Astrocyte (in vitro differentiated cells and primary cell): ENCODE data around the gene TENM4. TPM values are rescaled to one million over a fixed set of nuclear protein-coding genes. Genes with fewer than 3 reads are reported as not detected.
A peak's percentile ranks its signal among the peaks of the same experiment; 100 is the strongest.

Source experiments
- DNase-seq: peaks from one replicate; pipeline ENCODE4 v3.0.0-alpha.2; 2010; ENCODE audit warnings: low read depth
- FAIRE-seq: peaks from 2 replicates; lab custom pipeline; 2011; peaks lifted over from hg19 to GRCh38; lab: Jason Lieb, UNC
- H2AFZ ChIP-seq: 2 replicates; pipeline ENCODE4 v1.6.0; 2012; ENCODE audit warnings: low read depth, low read length, inconsistent platforms
- H3K27ac ChIP-seq: 2 replicates; pipeline ENCODE4 v1.5.1; 2011; ENCODE audit warnings: low read depth, low read length, inconsistent platforms
- H3K27me3 ChIP-seq: 2 replicates; pipeline ENCODE4 v1.6.0; 2011; ENCODE audit warnings: low read length, inconsistent platforms; ENCODE audit not compliant: insufficient read depth
- H3K36me3 ChIP-seq: 2 replicates; pipeline ENCODE4 v1.5.1; 2011; ENCODE audit warnings: low read length, inconsistent platforms; ENCODE audit not compliant: insufficient read depth
- H3K4me1 ChIP-seq: 2 replicates; pipeline ENCODE4 v1.5.1; 2011; ENCODE audit warnings: low read length, inconsistent platforms; ENCODE audit not compliant: insufficient read depth
- H3K4me2 ChIP-seq: 2 replicates; pipeline ENCODE4 v1.6.0; 2012; ENCODE audit warnings: low read length, inconsistent platforms
- H3K4me3 ChIP-seq: 2 replicates; pipeline ENCODE4 v1.5.1; 2011; ENCODE audit warnings: low read depth, mild to moderate bottlenecking, low read length, inconsistent platforms; ENCODE audit not compliant: insufficient read depth
- H3K79me2 ChIP-seq: 2 replicates; pipeline ENCODE4 v1.6.0; 2012; ENCODE audit warnings: mild to moderate bottlenecking, low read length, inconsistent platforms; ENCODE audit not compliant: insufficient read depth
- H3K9ac ChIP-seq: 2 replicates; pipeline ENCODE4 v1.6.0; 2012; ENCODE audit warnings: mild to moderate bottlenecking, low read length, inconsistent platforms
- H3K9me3 ChIP-seq: 2 replicates; pipeline ENCODE4 v1.5.1; 2012; ENCODE audit warnings: low read depth, mild to moderate bottlenecking, low read length, inconsistent platforms; ENCODE audit not compliant: insufficient read depth
- H4K20me1 ChIP-seq: 2 replicates; pipeline ENCODE4 v1.6.0; 2012; ENCODE audit warnings: low read length, inconsistent platforms; ENCODE audit not compliant: insufficient read depth
- H3K27ac Mint-ChIP-seq: one replicate; pipeline ENCODE4 v1.8.0; 2021; ENCODE audit warnings: mild to moderate bottlenecking, mixed read lengths; ENCODE audit not compliant: unreplicated experiment
- H3K27me3 Mint-ChIP-seq: one replicate; pipeline ENCODE4 v1.8.0; 2021; ENCODE audit warnings: low read depth, mixed read lengths; ENCODE audit not compliant: unreplicated experiment
- H3K36me3 Mint-ChIP-seq: one replicate; pipeline ENCODE4 v1.8.0; 2021; ENCODE audit warnings: low read depth, mixed read lengths; ENCODE audit not compliant: unreplicated experiment
- H3K4me1 Mint-ChIP-seq: one replicate; pipeline ENCODE4 v1.8.0; 2021; ENCODE audit warnings: low read depth, mixed read lengths; ENCODE audit not compliant: unreplicated experiment
- H3K4me3 Mint-ChIP-seq: one replicate; pipeline ENCODE4 v1.8.0; 2021; ENCODE audit warnings: mild to moderate bottlenecking, moderate library complexity, mixed read lengths; ENCODE audit not compliant: unreplicated experiment
- H3K9me3 Mint-ChIP-seq: one replicate; pipeline ENCODE4 v1.8.0; 2021; ENCODE audit warnings: mild to moderate bottlenecking, mixed read lengths; ENCODE audit not compliant: unreplicated experiment
- CTCF ChIP-seq: IDR thresholded peaks from 2 replicates; pipeline ENCODE4 v1.5.1; 2011; ENCODE audit warnings: low read depth, mild to moderate bottlenecking, inconsistent platforms, low read length, moderate library complexity; ENCODE audit not compliant: insufficient read depth
- EZH2 ChIP-seq: IDR thresholded peaks from 2 replicates; pipeline ENCODE4 v1.6.1; 2012; ENCODE audit warnings: mild to moderate bottlenecking, low read length, inconsistent platforms; ENCODE audit not compliant: insufficient read depth
- total RNA-seq: library from RNA; stranded (reverse); gene quantifications from 2 replicates; pipeline ENCODE4 v1.2.1, GENCODE V29; 2021

The TENM4 gene
- total RNA-seq, 1 donor from 2014 or later, result 7.5 TPM

GRCh38 chr11:79249295-79249993, 191.4 kb downstream of the TENM4 start:
- Histone ChIP-seq H3K9me3 (no peaks in the 10 kb centered on the region), H3K27me3 (no peaks in the 10 kb centered on the region), H3K4me2 (no peak overlapping the region), H3K4me3 (no peak overlapping the region), H3K79me2 (no peaks in the 10 kb centered on the region), H3K9ac (no peak overlapping the region), H3K36me3 (no peaks in the 10 kb centered on the region), H3K4me1 (peaks cover 14% of the 10 kb centered on the region), H2AFZ (no peak overlapping the region), H3K27ac (no peak overlapping the region), H4K20me1 (no peaks in the 10 kb centered on the region)
- Mint-ChIP-seq H3K4me3 (no peak overlapping the region), H3K27ac (no peak overlapping the region), H3K36me3 (no peaks in the 10 kb centered on the region), H3K27me3 (no peaks in the 10 kb centered on the region), H3K4me1 (peaks cover 7% of the 10 kb centered on the region), H3K9me3 (no peaks in the 10 kb centered on the region)
- TF ChIP-seq CTCF (no peak), EZH2 (no peak)
- FAIRE-seq (no peak), DNase-seq (peak; percentile 57)

DNA sequence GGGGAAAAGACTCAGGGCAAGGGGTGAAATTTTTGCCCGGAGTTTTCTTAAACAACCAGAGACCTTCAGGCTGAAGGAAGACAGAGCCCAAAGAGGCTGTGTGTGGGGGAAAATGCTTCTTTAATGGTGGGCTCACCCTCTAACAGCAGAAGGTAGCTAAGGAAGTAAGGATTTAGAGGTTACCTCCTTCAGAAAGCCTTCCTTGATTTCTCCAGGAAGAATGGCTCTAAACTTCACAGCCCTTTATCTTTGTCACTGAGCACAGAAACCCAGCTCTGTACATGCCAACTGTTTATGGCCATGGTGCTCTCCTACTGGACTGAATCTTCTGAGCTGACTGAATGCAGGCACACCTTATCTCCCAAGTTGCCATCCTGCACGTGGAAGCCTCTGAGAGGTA, 196.0 kb downstream of the TENM4 start:
- no peaks in the 10 kb centered on the region for H3K36me3 ChIP-seq
- H3K4me1 Mint-ChIP-seq, result peaks cover 12% of the 10 kb centered on the region
- no peaks in the 10 kb centered on the region for H4K20me1 ChIP-seq
- H3K27ac ChIP-seq, result peak overlapping the region; percentile 92
- H3K27me3 ChIP-seq, result no peaks in the 10 kb centered on the region
- H3K27ac Mint-ChIP-seq, result no peak overlapping the region
- TF ChIP-seq CTCF, result no peak
- TF ChIP-seq EZH2, result no peak
- peaks cover 1% of the 10 kb centered on the region for H3K27me3 Mint-ChIP-seq
- no peak for DNase-seq
- H3K36me3 Mint-ChIP-seq, result no peaks in the 10 kb centered on the region
- H3K4me2 ChIP-seq, result peak overlapping the region; percentile 61
- FAIRE-seq, result no peak
- no peak overlapping the region for H3K4me3 Mint-ChIP-seq
- H3K4me3 ChIP-seq, result no peak overlapping the region
- peaks cover 32% of the 10 kb centered on the region for H3K4me1 ChIP-seq
- H3K9me3 Mint-ChIP-seq, result no peaks in the 10 kb centered on the region
- H3K9ac ChIP-seq, result peak overlapping the region; percentile 50
- H2AFZ ChIP-seq, result no peak overlapping the region
- H3K79me2 ChIP-seq, result no peaks in the 10 kb centered on the region
- no peaks in the 10 kb centered on the region for H3K9me3 ChIP-seq

DNA sequence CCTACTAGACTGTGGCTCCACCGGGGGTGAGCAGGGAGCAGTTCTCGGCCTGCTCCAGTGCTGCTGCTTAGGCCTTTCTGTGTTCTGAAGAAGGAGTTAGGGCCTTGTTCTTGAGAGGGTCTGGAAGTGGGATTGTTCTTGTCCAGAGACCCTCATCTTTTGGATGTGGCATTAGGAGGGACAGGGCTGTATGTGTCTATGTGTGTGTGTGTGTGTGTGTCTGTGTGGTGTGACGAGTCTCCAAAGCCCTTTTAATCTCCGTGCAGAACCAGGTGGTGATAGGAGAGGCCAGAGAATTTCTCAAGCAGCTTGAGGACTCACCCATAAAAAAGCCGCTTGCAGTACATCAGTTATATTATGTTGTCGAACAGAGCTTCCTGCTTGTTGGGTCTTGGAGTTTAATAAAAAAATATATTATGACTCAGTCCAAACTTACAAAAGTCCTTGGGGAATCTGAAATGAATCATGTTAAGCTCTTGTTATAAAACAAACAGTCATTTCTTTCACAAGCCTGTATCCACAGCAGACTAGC, 196.5 kb downstream of the TENM4 start:
- Histone ChIP-seq H3K4me3 (peak overlapping the region; percentile 3), H2AFZ (peak overlapping the region; percentile 60), H3K4me2 (peak overlapping the region; percentile 75), H3K27me3 (no peaks in the 10 kb centered on the region), H3K36me3 (no peaks in the 10 kb centered on the region), H3K79me2 (no peaks in the 10 kb centered on the region), H4K20me1 (no peaks in the 10 kb centered on the region), H3K4me1 (peaks cover 28% of the 10 kb centered on the region), H3K27ac (peak overlapping the region; percentile 92), H3K9me3 (no peaks in the 10 kb centered on the region), H3K9ac (peak overlapping the region; percentile 75)
- H3K27me3 Mint-ChIP-seq, result peaks cover 1% of the 10 kb centered on the region
- H3K27ac Mint-ChIP-seq, result no peak overlapping the region
- no peak for TF ChIP-seq EZH2
- TF ChIP-seq CTCF, result no peak
- DNase-seq, result peak; percentile 96
- no peak overlapping the region for H3K4me3 Mint-ChIP-seq
- peak; percentile 65 for FAIRE-seq
- no peaks in the 10 kb centered on the region for H3K9me3 Mint-ChIP-seq
- peaks cover 10% of the 10 kb centered on the region for H3K4me1 Mint-ChIP-seq
- H3K36me3 Mint-ChIP-seq, result no peaks in the 10 kb centered on the region
